ENCODE measurements around the gene FLACC1.
"Not testable (repeated sequence)": the region's sequence is repeated elsewhere in the genome, so short reads cannot be mapped to it uniquely, and the experiment has no call there.

Gene FLACC1

DNA sequence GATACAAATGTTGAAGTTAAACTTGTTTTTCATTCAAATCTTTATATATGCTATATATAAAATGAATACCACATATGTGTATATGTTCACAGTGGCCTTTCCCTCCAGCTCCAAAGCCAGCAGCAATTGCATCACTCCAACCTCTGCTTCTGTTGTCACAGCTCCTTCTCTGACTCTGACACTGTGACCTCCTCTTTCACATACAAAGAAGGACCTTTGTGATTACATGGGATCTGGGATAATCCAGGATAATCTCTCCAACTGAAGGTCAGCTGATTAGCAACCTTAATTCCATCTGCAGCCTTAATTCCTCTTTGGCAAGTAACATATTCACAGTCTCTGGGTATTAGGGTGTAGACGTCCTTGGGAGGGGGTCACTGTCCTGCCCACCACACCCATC is 8.4 kb downstream of the FLACC1 start:
- DNase-seq (ENCODE audit: low spot score), result no peak

DNA sequence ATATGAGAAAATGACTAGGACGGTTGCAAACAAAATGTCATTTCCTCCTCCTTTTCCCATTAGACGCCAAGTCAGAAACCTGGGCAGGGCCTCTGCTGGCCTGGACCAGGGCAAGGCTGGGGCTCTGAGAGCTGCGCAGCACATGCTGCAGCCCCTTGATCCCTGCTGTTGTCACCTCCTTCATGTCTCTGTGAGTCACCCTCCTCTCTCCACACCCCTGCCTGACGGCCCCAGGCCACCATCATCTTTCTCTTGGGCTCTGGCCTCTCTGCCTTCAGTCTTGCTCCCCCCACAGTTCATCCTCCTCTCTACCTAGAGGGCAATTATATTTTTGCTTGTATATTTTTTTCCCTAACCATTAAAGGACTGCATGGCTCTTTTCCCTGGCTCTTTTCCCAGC is 10.0 kb downstream of the FLACC1 start:
- DNase-seq (ENCODE audit: low spot score), result no peak

GRCh38 chr2:201345625-201346213 is 11.4 kb downstream of the FLACC1 start:
- DNase-seq (ENCODE audit: low spot score), result no peak

- DNase-seq (ENCODE audit: low spot score), result no peak
These were observed 12.3 kb downstream of the FLACC1 start for GRCh38 chr2:201344663-201345366.

- no peak for DNase-seq (ENCODE audit: low spot score)
These were observed 13.6 kb downstream of the FLACC1 start for GRCh38 chr2:201343559-201343958.

DNA sequence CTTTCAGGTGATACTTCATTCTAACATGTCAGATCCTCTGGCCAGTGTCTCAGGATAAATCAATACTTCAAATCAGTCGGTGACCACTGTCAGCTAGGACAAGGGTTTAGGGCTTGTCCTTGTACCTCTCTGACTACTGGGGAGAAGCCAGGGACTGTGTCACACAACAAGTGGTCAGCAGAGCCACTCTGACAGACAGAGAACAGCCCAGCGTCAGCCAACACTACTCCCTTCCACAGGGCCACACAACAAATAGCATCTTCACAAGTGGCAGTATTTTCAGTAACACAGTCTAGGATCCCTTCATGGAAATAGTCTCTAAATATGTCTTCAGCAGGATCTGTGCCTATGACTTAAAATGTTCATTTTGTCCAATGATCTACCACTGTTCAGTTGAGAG is 14.2 kb downstream of the FLACC1 start:
- DNase-seq (ENCODE audit: low spot score), result no peak

DNA sequence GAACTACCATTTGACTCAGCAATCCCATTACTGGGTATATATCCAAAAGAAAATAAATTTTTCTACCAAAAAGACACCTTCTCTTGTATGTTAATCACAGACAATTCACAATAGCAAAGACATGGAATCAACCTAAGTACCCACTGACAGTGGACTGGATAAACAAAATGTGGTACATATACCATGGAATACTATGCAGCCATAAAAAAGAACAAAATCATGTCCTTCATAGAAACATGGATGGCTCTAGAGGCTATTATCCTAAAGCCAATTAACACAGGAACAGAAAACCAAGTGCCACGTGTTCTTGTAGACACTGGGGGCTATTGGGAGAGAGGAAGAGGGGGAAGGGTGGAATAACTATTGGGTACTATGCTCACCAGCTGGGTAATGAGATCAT is 27.7 kb downstream of the FLACC1 start:
- DNase-seq (ENCODE audit: low spot score), result no peak

GRCh38 chr2:201327678-201328077 is 29.5 kb downstream of the FLACC1 start:
- DNase-seq (ENCODE audit: low spot score), result no peak

DNA sequence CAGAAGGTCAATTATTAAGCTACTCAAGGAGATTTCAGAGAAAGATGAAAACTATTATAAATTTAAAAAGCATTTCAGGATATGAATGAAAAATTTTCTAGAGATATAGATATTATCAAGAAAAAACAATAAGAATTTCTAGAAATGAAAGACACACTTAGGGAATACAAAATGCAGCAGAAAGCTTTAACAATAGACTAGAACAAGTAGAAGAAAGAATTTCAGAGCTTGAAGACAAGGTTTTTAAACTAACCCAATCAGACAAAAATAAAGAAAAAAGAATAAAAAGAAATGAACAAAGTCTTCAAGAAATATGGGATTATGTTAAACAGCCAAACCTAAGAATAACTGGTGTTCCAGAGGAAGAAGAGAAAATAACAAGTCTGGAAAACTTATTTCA is 34.4 kb downstream of the FLACC1 start:
- no peak for DNase-seq (ENCODE audit: low spot score)

GRCh38 chr2:201320701-201321100 is 36.4 kb downstream of the FLACC1 start:
- no peak for DNase-seq (ENCODE audit: low spot score)

DNA sequence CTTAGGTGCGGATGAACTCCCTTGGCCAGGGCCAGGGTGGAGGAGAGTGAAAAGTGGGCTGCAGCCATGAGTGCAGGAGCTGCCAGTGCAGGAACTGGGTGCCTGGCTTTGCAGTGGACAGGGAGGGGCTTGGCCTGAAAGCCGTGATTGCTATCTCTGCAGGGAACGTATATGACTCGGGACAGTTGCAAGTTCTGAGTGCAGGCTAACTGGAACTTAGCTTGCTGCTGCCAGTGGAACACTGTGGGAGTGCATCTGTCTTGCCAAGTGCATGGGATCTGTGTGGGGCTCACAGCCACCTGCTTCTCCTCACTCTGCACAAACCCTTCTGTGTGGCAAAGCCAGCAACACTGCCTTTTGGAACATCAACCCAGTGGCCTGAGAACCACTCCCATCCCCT is 36.9 kb downstream of the FLACC1 start:
- no peak for DNase-seq (ENCODE audit: low spot score)

GRCh38 chr2:201319511-201319910 is 37.6 kb downstream of the FLACC1 start:
- DNase-seq (ENCODE audit: low spot score), result no peak

DNA sequence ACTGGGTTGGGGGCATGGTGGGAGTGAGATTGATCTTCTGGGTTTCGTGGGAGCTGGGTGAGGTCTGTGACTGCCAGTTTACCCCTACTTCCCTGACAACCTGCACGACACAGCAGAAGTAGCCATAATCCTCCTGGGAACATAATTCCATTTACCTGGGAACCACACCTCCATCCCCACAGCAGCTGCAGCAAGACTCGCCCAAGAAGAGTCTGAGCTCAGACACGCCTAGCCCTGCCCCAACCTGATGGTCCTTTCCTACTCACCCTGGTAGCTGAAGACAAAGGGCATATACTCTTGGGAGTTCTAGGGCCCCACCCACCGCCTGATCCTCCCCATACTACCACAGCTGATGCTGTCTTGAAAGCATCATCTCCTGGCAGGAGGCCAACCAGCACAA is 43.8 kb downstream of the FLACC1 start:
- DNase-seq (ENCODE audit: low spot score), result no peak

- DNase-seq (ENCODE audit: low spot score), result no peak
These were observed 48.2 kb downstream of the FLACC1 start for GRCh38 chr2:201308914-201309313.

- no peak for DNase-seq (ENCODE audit: low spot score)
These were observed 49.3 kb downstream of the FLACC1 start for GRCh38 chr2:201307876-201308275.

GRCh38 chr2:201299929-201300328 is 57.2 kb downstream of the FLACC1 start:
- not testable (repeated sequence) for DNase-seq (ENCODE audit: low spot score)

DNA sequence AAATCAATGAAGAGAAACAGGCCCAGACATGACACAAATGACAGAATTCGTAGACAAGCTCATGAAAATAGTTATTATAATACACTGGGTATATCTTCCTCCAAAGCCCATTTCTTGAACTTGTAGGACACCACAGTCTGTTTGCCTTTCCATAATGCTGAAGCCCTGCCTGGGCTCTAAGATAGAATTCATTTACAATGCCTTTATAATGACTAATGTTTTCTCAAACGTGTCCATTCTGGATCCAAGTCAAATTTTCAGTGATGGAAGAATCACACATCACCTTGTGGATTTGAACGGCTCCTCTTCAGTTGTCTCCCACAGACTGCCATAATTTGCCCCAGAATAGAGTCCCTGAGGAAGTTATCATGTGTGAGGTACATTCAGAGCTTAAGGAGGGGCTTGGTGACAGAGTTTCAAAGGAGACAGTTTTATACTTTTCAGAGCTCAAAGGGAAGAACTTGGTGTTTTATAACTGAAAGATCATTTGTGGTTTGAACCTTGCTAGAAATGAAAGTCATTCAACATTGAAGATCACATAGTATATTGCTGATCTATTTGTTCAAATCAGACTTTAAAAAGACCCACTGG is 58.6 kb downstream of the FLACC1 start:
- no peak for DNase-seq (ENCODE audit: low spot score)

DNA sequence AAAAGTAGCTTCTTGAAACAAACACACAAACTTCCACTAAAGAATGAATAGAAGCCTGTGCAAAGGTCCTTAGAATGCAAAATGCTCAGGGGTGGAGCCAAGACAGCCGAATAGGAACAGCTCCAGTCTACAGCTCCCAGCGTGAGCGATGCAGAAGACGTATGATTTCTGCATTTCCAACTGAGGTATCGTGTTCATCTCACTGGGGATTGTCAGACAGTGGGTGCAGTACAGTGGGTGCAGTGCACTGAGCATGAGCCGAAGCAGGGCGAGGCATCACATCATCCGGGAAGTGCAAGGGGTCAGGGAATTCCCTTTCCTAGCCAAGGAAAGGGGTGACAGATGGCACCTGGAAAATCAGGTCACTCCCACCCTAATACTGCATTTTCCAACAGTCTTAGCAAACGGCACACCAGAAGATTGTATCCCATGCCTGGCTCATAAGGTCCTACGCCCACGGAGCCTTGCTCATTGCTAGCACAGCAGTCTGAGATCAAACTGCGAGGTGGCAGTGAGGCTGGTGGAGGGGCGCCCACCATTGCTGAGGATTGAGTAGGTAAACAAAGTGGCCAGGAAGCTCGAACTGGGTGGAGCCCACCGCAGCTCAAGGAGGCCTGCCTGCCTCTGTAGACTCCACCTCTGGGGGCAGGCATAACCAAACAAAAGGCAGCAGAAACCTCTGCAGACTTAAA is 66.5 kb downstream of the FLACC1 start:
- DNase-seq (ENCODE audit: low spot score), result not testable (repeated sequence)

DNA sequence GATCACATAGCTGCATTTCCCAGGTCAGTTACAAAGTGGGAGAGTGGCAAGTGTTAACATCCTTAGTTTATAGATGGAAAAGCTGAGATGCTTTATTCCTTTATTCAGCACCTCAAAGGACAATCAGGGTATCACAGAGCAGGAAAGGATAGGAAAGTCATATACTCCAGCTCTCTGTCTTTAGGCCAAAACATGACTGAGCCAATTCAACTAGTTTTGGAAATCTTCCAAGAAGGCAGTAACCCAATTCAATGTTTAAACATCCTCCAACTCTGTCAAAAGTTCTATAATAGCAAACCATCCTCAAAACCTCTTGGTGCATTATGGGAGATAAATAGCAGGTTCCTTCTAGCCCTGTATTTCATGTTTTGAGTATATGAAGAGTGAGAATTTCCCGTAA is 71.6 kb downstream of the FLACC1 start:
- DNase-seq (ENCODE audit: low spot score), result no peak

DNA sequence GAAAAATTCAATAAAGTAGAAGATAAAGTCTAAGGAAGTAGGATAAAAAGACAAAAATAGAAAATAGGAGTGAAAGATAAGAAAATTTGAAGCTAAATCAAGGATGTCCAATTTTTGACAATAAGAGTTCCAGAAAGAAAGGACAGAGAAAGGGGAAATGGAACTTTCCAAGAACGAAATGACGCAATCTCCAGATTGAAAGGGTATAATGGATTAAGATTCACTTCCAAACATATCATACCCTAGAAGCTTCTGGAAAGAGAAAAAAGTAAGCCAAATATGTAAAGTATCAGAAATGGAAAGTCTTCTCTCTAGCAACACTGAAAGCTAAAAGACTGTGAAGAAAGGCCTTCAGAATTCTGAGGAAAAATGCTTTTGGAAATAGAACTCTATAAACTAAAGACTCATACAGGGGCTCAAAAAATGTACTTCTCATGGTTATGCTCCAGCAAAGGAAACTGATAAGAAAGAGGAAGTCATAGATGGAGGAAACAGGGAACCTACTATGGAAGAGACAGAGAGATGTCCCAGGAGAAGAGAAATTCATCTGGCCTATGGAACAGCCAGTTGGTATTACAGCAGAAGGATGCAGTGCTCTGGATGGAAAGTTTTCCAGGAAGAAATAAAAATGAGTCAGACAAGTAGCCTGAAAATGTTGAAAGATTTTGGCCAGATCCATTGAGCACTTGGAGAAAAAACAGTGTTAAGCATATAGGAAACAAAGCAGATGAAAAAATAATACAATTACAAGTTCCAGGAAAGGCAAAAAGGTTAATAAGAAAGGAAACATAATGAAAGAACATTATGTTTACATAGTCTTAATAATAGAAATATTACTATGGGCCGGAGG is 76.7 kb downstream of the FLACC1 start:
- DNase-seq (ENCODE audit: low spot score), result no peak

- DNase-seq (ENCODE audit: low spot score), result no peak
These were observed 78.1 kb downstream of the FLACC1 start for GRCh38 chr2:201279079-201279478.

DNA sequence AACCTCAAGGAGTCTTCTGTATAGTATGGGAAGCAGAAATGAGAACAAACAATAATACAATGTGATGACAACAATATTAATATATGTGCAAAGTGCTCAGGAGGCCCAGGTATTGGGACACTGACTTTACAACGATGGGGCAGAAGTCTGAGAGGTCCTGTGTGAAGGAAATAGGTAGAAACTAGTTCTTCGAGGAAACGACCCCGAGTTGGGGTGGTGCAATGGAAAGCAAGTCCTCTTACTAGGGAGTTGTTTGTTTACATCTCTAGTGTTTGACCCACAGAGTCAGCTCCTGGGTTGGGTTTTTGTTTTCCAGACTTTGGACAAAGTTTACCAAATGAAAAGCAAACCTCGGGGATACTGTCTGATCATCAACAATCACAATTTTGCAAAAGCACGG is 80.6 kb downstream of the FLACC1 start:
- DNase-seq (ENCODE audit: low spot score), result no peak
